H9 (cell line): ENCODE measurements around the gene VAPA. TPM values are rescaled to one million over a fixed set of nuclear protein-coding genes. Genes with fewer than 3 reads are reported as not detected.

Experiments
- DNase-seq: peaks from one replicate; pipeline ENCODE4 v3.0.0-alpha.2; 2017
- H2AFZ ChIP-seq: one replicate; pipeline ENCODE4 v1.6.1; 2013; ENCODE audit warnings: mild to moderate bottlenecking, low read length, control low read depth, moderate library complexity
- H2AK5ac ChIP-seq: 2 replicates; pipeline ENCODE4 v1.6.1; 2013; ENCODE audit warnings: low read length, control low read depth, mixed read lengths; ENCODE audit not compliant: insufficient read length
- H2BK120ac ChIP-seq: one replicate; pipeline ENCODE4 v1.6.1; 2013; ENCODE audit warnings: low read depth, mild to moderate bottlenecking, low read length, control low read depth, inconsistent platforms; ENCODE audit not compliant: poor library complexity, severe bottlenecking
- H2BK12ac ChIP-seq: 2 replicates; pipeline ENCODE4 v1.6.1; 2013; ENCODE audit warnings: low read length, control low read depth, mixed read lengths, low read depth; ENCODE audit not compliant: insufficient read length
- H2BK15ac ChIP-seq: 2 replicates; pipeline ENCODE4 v1.6.1; 2013; ENCODE audit warnings: low read depth, low read length, control low read depth
- H2BK20ac ChIP-seq: one replicate; pipeline ENCODE4 v1.6.1; 2013; ENCODE audit warnings: low read depth, mild to moderate bottlenecking, low read length, control low read depth, inconsistent platforms; ENCODE audit not compliant: poor library complexity, severe bottlenecking
- H2BK5ac ChIP-seq: 2 replicates; pipeline ENCODE4 v1.6.1; 2013; ENCODE audit warnings: low read length, control low read depth, mixed read lengths; ENCODE audit not compliant: insufficient read length
- H3K14ac ChIP-seq: 2 replicates; pipeline ENCODE4 v1.6.1; 2013; ENCODE audit warnings: low read length, control low read depth; ENCODE audit not compliant: insufficient read depth
- H3K18ac ChIP-seq: 2 replicates; pipeline ENCODE4 v1.6.1; 2013; ENCODE audit warnings: low read depth, mild to moderate bottlenecking, mixed read lengths, low read length, control low read depth; ENCODE audit not compliant: insufficient read length
- H3K23ac ChIP-seq: 2 replicates; pipeline ENCODE4 v1.6.1; 2013; ENCODE audit warnings: low read length, control low read depth, mixed read lengths, low read depth; ENCODE audit not compliant: insufficient read length
- H3K23me2 ChIP-seq: 2 replicates; pipeline ENCODE4 v1.6.1; 2013; ENCODE audit warnings: low read depth, mild to moderate bottlenecking, mixed read lengths, low read length, control low read depth; ENCODE audit not compliant: insufficient read length, poor library complexity, severe bottlenecking
- H3K27ac ChIP-seq: 2 replicates; pipeline ENCODE4 v1.5.1; 2013; ENCODE audit warnings: low read length, control low read depth, mixed read lengths, low read depth; ENCODE audit not compliant: insufficient read length
- H3K27me3 ChIP-seq: 2 replicates; pipeline ENCODE4 v1.6.1; 2013; ENCODE audit warnings: low read length, control low read depth, inconsistent platforms; ENCODE audit not compliant: insufficient read depth
- H3K4ac ChIP-seq: 2 replicates; pipeline ENCODE4 v1.6.1; 2013; ENCODE audit warnings: low read depth, mild to moderate bottlenecking, control low read depth, inconsistent platforms, low read length, moderate library complexity
- H3K4me1 ChIP-seq: 2 replicates; pipeline ENCODE4 v1.6.1; 2013; ENCODE audit warnings: low read length, control low read depth, inconsistent platforms; ENCODE audit not compliant: insufficient read depth
- H3K4me2 ChIP-seq: 2 replicates; pipeline ENCODE4 v1.6.1; 2013; ENCODE audit warnings: low read length, control low read depth, mixed read lengths; ENCODE audit not compliant: insufficient read length, insufficient read depth
- H3K56ac ChIP-seq: 2 replicates; pipeline ENCODE4 v1.6.1; 2013; ENCODE audit warnings: low read depth, mild to moderate bottlenecking, mixed read lengths, low read length, control low read depth; ENCODE audit not compliant: insufficient read length
- H3K79me1 ChIP-seq: 2 replicates; pipeline ENCODE4 v1.6.1; 2013; ENCODE audit warnings: low read depth, mild to moderate bottlenecking, moderate library complexity, low read length, control low read depth, inconsistent platforms; ENCODE audit not compliant: insufficient read depth, poor library complexity, severe bottlenecking
- H3K79me2 ChIP-seq: 2 replicates; pipeline ENCODE4 v1.6.1; 2013; ENCODE audit warnings: low read length, control low read depth, inconsistent platforms; ENCODE audit not compliant: insufficient read depth
- H3K9ac ChIP-seq: 2 replicates; pipeline ENCODE4 v1.6.1; 2013; ENCODE audit warnings: low read length, control low read depth, mixed read lengths; ENCODE audit not compliant: insufficient read length; ENCODE audit errors: extremely low read depth
- H3K9me3 ChIP-seq: one replicate; pipeline ENCODE4 v1.6.1; 2013; ENCODE audit warnings: low read depth, low read length, inconsistent platforms; ENCODE audit not compliant: control insufficient read depth
- H3T11ph ChIP-seq: one replicate; pipeline ENCODE4 v1.6.1; 2013; ENCODE audit warnings: mild to moderate bottlenecking, low read length, control low read depth, inconsistent platforms
- H4K20me1 ChIP-seq: one replicate; pipeline ENCODE4 v1.6.1; 2013; ENCODE audit not compliant: control insufficient read depth, insufficient read length, insufficient read depth
- H4K5ac ChIP-seq: 2 replicates; pipeline ENCODE4 v1.6.1; 2013; ENCODE audit warnings: low read depth, mild to moderate bottlenecking, mixed read lengths, low read length, control low read depth; ENCODE audit not compliant: insufficient read length
- H4K8ac ChIP-seq: replicated peaks from 2 replicates; pipeline ENCODE4 v1.6.1; 2013; ENCODE audit warnings: low read length, control low read depth, mixed read lengths, low read depth; ENCODE audit not compliant: insufficient read length
- H4K91ac ChIP-seq: 2 replicates; pipeline ENCODE4 v1.6.1; 2013; ENCODE audit warnings: low read depth, mild to moderate bottlenecking, moderate library complexity, mixed read lengths, low read length, control low read depth; ENCODE audit not compliant: insufficient read length
- H3K27ac Mint-ChIP-seq, 3 experiments: 2 replicates in 2 of 3; 3 replicates in 1 of 3; pipeline ENCODE4 v1.8.0; 2020 to 2021; ENCODE audit warnings: mixed read lengths in 3 of 3, mild to moderate bottlenecking in 1 of 3, moderate library complexity in 1 of 3
- H3K27me3 Mint-ChIP-seq: 2 replicates; pipeline ENCODE4 v1.8.0; 2021; ENCODE audit warnings: low read depth, mild to moderate bottlenecking, moderate library complexity, mixed read lengths
- H3K36me3 Mint-ChIP-seq, 3 experiments: 2 replicates in 2 of 3; 3 replicates in 1 of 3; pipeline ENCODE4 v1.8.0; 2020 to 2021; ENCODE audit warnings: low read depth in 3 of 3, mixed read lengths in 3 of 3; ENCODE audit not compliant: insufficient read depth in 1 of 3
- H3K4me1 Mint-ChIP-seq, 2 experiments: 2 replicates each; pipeline ENCODE4 v1.8.0; 2020; ENCODE audit warnings: mixed read lengths in 2 of 2
- H3K4me3 Mint-ChIP-seq, 2 experiments: 2 replicates in 1 of 2; 3 replicates in 1 of 2; pipeline ENCODE4 v1.8.0; 2020 to 2021; ENCODE audit warnings: mild to moderate bottlenecking in 2 of 2, mixed read lengths in 2 of 2, moderate library complexity in 1 of 2
- H3K9me3 Mint-ChIP-seq, 2 experiments: 2 replicates in 1 of 2; 3 replicates in 1 of 2; pipeline ENCODE4 v1.8.0; 2020; ENCODE audit warnings: mild to moderate bottlenecking in 2 of 2, mixed read lengths in 2 of 2, moderate library complexity in 1 of 2
- WGBS: extraction: QIAGEN DNeasy Blood & Tissue Kit; methylation state at CpG from one replicate; pipeline ENCODE4 v1.1.7; 2013; ENCODE audit warnings: missing lambda C conversion rate, low lambda C conversion rate, mixed read lengths; ENCODE audit not compliant: insufficient read length; ENCODE audit errors: extremely low coverage; 5-methylcytosine and 5-hydroxymethylcytosine counted together
- total RNA-seq: library from RNA; stranded (reverse); gene quantifications from 2 replicates; pipeline ENCODE4 v1.2.1, GENCODE V29; 2021
- TF ChIP-seq, protein P1 (sequence below): fragments of 200-600 bp; sonication (generic); conservative IDR thresholded peaks from 3 replicates; pipeline ENCODE4 v1.8.0; 2021; ENCODE audit warnings: antibody characterized with exemption, mild to moderate bottlenecking

The VAPA gene
- total RNA-seq, 1 experiment from 2014 or later, result 141 TPM

DNA sequence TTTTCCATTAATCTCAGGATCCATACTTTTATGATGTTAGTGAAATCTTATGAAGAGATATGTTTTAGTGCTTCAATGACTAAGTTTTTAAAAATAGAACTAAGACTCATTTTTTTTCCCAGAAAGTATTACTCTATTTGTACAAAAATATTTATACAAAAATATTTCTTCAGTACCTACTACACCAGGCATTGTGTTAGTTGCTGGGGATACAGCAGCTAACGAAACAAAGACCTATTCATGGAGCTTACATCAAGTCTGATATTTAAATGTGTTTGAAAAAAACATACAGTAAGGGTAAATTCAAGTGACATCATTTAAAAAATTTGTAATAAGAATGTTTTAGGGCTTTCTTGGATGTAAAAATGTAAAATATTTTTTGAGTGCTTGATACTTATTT is 11.6 kb downstream of the VAPA start:
- Histone ChIP-seq H3K23me2 (no peaks in the 10 kb centered on the region), H3K4ac (no peak overlapping the region), H4K20me1 (no peaks in the 10 kb centered on the region), H4K8ac (no peak overlapping the region), H2BK20ac (no peak overlapping the region), H2BK15ac (no peak overlapping the region), H2AK5ac (no peak overlapping the region), H3K23ac (no peak overlapping the region), H3K79me1 (peaks cover 9% of the 10 kb centered on the region), H2BK5ac (no peak overlapping the region), H2AFZ (no peak overlapping the region), H3K79me2 (peaks cover 38% of the 10 kb centered on the region), H3K27ac (no peak overlapping the region), H3K4me2 (no peak overlapping the region), H4K91ac (no peak overlapping the region), H2BK120ac (no peak overlapping the region), H2BK12ac (no peak overlapping the region), H3K14ac (no peak overlapping the region), H3K4me1 (peaks cover 3% of the 10 kb centered on the region; the same call in 1 of the 2 replicates), H4K5ac (no peak overlapping the region), H3K18ac (no peak overlapping the region), H3K9ac (no peak overlapping the region), H3T11ph (no peak overlapping the region), H3K27me3 (no peaks in the 10 kb centered on the region), H3K56ac (no peak overlapping the region), H3K9me3 (no peaks in the 10 kb centered on the region)
- H3K36me3 Mint-ChIP-seq, result no peaks in the 10 kb centered on the region
- peaks cover 37 to 50% of the 10 kb centered on the region in 2 experiments for H3K4me1 Mint-ChIP-seq
- no peaks in the 10 kb centered on the region for H3K9me3 Mint-ChIP-seq
- no CpG with 5 or more reads among the region's 1 CpG for WGBS
- TF ChIP-seq, protein P1, sequence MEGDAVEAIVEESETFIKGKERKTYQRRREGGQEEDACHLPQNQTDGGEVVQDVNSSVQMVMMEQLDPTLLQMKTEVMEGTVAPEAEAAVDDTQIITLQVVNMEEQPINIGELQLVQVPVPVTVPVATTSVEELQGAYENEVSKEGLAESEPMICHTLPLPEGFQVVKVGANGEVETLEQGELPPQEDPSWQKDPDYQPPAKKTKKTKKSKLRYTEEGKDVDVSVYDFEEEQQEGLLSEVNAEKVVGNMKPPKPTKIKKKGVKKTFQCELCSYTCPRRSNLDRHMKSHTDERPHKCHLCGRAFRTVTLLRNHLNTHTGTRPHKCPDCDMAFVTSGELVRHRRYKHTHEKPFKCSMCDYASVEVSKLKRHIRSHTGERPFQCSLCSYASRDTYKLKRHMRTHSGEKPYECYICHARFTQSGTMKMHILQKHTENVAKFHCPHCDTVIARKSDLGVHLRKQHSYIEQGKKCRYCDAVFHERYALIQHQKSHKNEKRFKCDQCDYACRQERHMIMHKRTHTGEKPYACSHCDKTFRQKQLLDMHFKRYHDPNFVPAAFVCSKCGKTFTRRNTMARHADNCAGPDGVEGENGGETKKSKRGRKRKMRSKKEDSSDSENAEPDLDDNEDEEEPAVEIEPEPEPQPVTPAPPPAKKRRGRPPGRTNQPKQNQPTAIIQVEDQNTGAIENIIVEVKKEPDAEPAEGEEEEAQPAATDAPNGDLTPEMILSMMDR, result no peak
- no peaks in the 10 kb centered on the region for H3K27me3 Mint-ChIP-seq
- no peak for DNase-seq
- H3K4me3 Mint-ChIP-seq, result no peak overlapping the region
- no peak overlapping the region for H3K27ac Mint-ChIP-seq
